Transverse colon (tissue), 4 donors: ENCODE data around the gene MRPS21.

ENCODE experiments used
- EP300 ChIP-seq: sonication (generic); formaldehyde crosslinking; IDR thresholded peaks from one replicate; pipeline ENCODE4 v1.6.1; 2017; ENCODE audit warnings: antibody characterized with exemption, low read depth
- POLR2AphosphoS5 ChIP-seq, 3 donors: sonication (generic); formaldehyde crosslinking; IDR thresholded peaks; one replicate each; pipeline ENCODE4 v1.6.1; 2016; ENCODE audit warnings: antibody characterized with exemption in 3 of 3
- TF ChIP-seq, protein P1 (sequence below), 5 experiments: fragments of 200-600 bp in 3 of 5; fragments of 450-650 bp in 2 of 5; sonication (generic) in 3 of 5; IDR thresholded peaks; 1 replicate in 2 of 5; 2 replicates in 3 of 5; pipeline ENCODE4 v1.5.1; 2016 to 2017; ENCODE audit warnings: antibody characterized with exemption in 5 of 5, inconsistent platforms in 3 of 5, mild to moderate bottlenecking in 2 of 5, moderate library complexity in 1 of 5

DNA sequence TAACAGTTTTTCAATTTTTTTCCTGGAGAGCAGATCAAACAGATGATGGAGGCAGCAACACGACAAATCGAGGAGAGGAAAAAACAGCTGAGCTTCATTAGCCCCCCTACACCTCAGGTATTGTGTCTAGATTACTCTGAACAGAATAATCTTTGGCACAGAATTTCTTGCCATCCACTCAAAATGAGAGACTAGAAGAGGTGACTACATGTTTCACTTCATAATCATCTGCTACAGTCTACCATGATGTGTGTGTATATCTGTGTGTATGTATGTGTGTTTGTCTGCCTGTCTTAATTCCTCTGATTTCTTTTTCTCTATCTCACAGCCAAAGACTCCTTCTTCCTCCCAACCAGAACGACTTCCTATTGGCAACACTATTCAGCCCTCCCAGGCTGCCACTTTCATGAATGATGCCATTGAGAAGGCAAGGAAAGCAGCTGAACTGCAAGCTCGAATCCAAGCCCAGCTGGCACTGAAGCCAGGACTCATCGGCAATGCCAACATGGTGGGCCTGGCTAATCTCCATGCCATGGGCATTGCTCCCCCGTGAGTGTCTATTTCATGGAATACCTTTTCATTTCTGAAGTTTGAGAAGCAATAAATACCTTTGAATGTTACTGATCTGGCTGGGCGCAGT lies 39.1 kb downstream of the MRPS21 start:
- TF ChIP-seq, protein P1, sequence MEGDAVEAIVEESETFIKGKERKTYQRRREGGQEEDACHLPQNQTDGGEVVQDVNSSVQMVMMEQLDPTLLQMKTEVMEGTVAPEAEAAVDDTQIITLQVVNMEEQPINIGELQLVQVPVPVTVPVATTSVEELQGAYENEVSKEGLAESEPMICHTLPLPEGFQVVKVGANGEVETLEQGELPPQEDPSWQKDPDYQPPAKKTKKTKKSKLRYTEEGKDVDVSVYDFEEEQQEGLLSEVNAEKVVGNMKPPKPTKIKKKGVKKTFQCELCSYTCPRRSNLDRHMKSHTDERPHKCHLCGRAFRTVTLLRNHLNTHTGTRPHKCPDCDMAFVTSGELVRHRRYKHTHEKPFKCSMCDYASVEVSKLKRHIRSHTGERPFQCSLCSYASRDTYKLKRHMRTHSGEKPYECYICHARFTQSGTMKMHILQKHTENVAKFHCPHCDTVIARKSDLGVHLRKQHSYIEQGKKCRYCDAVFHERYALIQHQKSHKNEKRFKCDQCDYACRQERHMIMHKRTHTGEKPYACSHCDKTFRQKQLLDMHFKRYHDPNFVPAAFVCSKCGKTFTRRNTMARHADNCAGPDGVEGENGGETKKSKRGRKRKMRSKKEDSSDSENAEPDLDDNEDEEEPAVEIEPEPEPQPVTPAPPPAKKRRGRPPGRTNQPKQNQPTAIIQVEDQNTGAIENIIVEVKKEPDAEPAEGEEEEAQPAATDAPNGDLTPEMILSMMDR (IDR thresholded peaks at IDR 0.05) = no peak
- TF ChIP-seq EP300 (no peak), POLR2AphosphoS5 (IDR thresholded peaks at IDR 0.05) (no peak)
